Adrenal gland (tissue), 12 donors: ENCODE measurements around the gene ARHGEF11. TPM values are rescaled to one million over a fixed set of nuclear protein-coding genes. Genes with fewer than 3 reads are reported as not detected.

Source experiments
- DNase-seq, 7 donors: peaks; one replicate each; pipeline ENCODE4 v3.0.0-alpha.2; 2019 to 2020
- H3K27ac ChIP-seq, 5 donors: fragments of 200-600 bp; sonication (generic) in 4 of 5; 1 replicate in 3 of 5; 2 replicates in 2 of 5; pipeline versions ENCODE4 v1.5.1 to v1.8.0; 2016 to 2020; ENCODE audit warnings: mild to moderate bottlenecking in 1 of 5
- H3K27me3 ChIP-seq: fragments of 200-600 bp; 2 replicates; pipeline ENCODE4 v1.8.0; 2021
- H3K36me3 ChIP-seq, 2 donors: fragments of 200-600 bp; replicated peaks in 1 of 2; 1 replicate in 1 of 2; 2 replicates in 1 of 2; pipeline versions ENCODE4 v1.5.1 to v1.8.0; 2018 to 2022
- H3K4me1 ChIP-seq, 2 donors: fragments of 200-600 bp; replicated peaks in 1 of 2; 1 replicate in 1 of 2; 2 replicates in 1 of 2; pipeline versions ENCODE4 v1.5.1 to v1.8.0; 2018 to 2021
- H3K4me3 ChIP-seq, 4 donors: fragments of 200-600 bp; sonication (generic) in 3 of 4; one replicate each; pipeline ENCODE4 v1.5.1; 2016 to 2018
- H3K9me3 ChIP-seq, 3 donors: fragments of 200-600 bp; sonication (generic) in 1 of 3; replicated peaks in 1 of 3; 1 replicate in 2 of 3; 2 replicates in 1 of 3; pipeline versions ENCODE4 v1.5.1 to v1.8.0; 2016 to 2021
- POLR2A ChIP-seq, 2 donors: fragments of 450-650 bp; IDR thresholded peaks; one replicate each; pipeline ENCODE4 v1.6.1; 2017; ENCODE audit warnings: antibody characterized with exemption in 2 of 2, mild to moderate bottlenecking in 2 of 2, moderate library complexity in 1 of 2
- WGBS, 4 donors: extraction: QIAGEN DNeasy Blood & Tissue Kit in 2 of 4; methylation state at CpG; one replicate each; pipeline versions ENCODE4 v1.1.5 to v1.1.7; 2013 to 2017; 5-methylcytosine and 5-hydroxymethylcytosine counted together
- intact Hi-C, 2 donors: fragments of 100-400 bp; cut with DNase I; formaldehyde crosslinking; loops; one replicate each; pipeline versions ENCODE4 v1.14.1 to v1.15.0; 2022 to 2023
- polyA plus RNA-seq, 3 donors: library from polyadenylated mRNA; stranded (reverse); fragments of 200-250 nt in 2 of 3; fragments of 350-450 nt in 1 of 3; fragmentation: Illumina TruSeq in 1 of 3; extraction: RNeasy Lipid Tissue Mini Kit (QIAGEN cat#74804) in 1 of 3; gene quantifications; one replicate each; pipeline ENCODE4 v1.2.3, GENCODE V29; 2013 to 2014
- total RNA-seq, 9 donors: library from RNA; depleted of rRNA in 4 of 9; stranded (reverse); fragments of >200 nt in 4 of 9; fragments of 120-200 nt in 1 of 9; fragmentation: NEBNext Ultra II Directional in 1 of 9; extraction: Animal tissue kit (Norgen Biotek cat#: 25700) in 1 of 9; gene quantifications; one replicate each; pipeline versions ENCODE4 v1.1.0 to v1.2.4, GENCODE V29; 2013 to 2023
- TF ChIP-seq, protein P1 (sequence below), 6 experiments: fragments of 450-650 bp in 4 of 6; fragments of 200-600 bp in 2 of 6; sonication (generic) in 1 of 6; IDR thresholded peaks; 1 replicate in 5 of 6; 2 replicates in 1 of 6; pipeline versions ENCODE4 v1.5.1 to v1.8.0; 2016 to 2021; ENCODE audit warnings: antibody characterized with exemption in 6 of 6, mild to moderate bottlenecking in 2 of 6, moderate library complexity in 1 of 6
- donor health status: healthy with polysubstance abuse.
- donor health status: Bipolar disorder and iron deficiency.
- donor health status: DM: yes; HTN: yes; CAD: no.
- donor health status: DM: no; HTN: no; CAD: no.
- donor health status: DM: no; HTN: no; CAD: no.
- donor health status: DM: yes; HTN: yes; CAD: no.

Gene ARHGEF11
- total and polyA plus RNA-seq, 12 donors: 14.2 to 69.2 (median 38.3) TPM

DNA sequence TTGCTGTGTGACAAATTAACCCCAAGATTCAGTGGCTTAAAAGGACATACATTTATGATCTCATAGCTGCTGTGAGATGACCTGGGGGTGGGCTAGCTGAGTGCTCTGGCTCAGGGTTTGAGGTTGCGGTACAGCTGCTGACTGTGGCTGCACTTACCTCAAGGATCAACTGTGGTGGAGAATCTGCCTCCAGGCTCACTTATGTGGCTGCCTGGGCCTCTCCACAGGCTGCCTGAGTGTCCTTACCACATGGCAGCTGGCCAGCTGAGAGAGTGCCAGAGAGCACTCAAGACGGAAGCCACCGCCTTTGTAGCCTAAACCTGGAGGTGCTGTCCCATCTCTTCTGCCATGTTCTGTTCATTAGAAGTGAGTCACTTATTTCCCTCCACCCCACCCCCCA is 119.4 kb downstream of the ARHGEF11 start:
- Histone ChIP-seq H3K27me3 (peaks cover 37% of the 10 kb centered on the region), H3K27ac (no peak overlapping the region), H3K4me1 (peaks cover 0 to 12% of the 10 kb centered on the region in 2 donors), H3K9me3 (no peaks in the 10 kb centered on the region), H3K36me3 (no peaks in the 10 kb centered on the region), H3K4me3 (no peak overlapping the region)
- DNase-seq: peak; percentile 46 to 87 (median 72)
- intact Hi-C loops: loop anchor here in 1 of 2 donors (10.0 kb wide), 1 partner anchor 149 kb away; no protein-coding TSS in a partner anchor
- TF ChIP-seq, protein P1, sequence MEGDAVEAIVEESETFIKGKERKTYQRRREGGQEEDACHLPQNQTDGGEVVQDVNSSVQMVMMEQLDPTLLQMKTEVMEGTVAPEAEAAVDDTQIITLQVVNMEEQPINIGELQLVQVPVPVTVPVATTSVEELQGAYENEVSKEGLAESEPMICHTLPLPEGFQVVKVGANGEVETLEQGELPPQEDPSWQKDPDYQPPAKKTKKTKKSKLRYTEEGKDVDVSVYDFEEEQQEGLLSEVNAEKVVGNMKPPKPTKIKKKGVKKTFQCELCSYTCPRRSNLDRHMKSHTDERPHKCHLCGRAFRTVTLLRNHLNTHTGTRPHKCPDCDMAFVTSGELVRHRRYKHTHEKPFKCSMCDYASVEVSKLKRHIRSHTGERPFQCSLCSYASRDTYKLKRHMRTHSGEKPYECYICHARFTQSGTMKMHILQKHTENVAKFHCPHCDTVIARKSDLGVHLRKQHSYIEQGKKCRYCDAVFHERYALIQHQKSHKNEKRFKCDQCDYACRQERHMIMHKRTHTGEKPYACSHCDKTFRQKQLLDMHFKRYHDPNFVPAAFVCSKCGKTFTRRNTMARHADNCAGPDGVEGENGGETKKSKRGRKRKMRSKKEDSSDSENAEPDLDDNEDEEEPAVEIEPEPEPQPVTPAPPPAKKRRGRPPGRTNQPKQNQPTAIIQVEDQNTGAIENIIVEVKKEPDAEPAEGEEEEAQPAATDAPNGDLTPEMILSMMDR (IDR thresholded peaks at IDR 0.05): no peak
- TF ChIP-seq POLR2A (IDR thresholded peaks at IDR 0.05): no peak
- WGBS, 4 donors: 28 to 32% (median 31%) methylated on average over 3 of the region's 3 CpGs; no CpG with 5 or more reads in 1 of the 4 donors

DNA sequence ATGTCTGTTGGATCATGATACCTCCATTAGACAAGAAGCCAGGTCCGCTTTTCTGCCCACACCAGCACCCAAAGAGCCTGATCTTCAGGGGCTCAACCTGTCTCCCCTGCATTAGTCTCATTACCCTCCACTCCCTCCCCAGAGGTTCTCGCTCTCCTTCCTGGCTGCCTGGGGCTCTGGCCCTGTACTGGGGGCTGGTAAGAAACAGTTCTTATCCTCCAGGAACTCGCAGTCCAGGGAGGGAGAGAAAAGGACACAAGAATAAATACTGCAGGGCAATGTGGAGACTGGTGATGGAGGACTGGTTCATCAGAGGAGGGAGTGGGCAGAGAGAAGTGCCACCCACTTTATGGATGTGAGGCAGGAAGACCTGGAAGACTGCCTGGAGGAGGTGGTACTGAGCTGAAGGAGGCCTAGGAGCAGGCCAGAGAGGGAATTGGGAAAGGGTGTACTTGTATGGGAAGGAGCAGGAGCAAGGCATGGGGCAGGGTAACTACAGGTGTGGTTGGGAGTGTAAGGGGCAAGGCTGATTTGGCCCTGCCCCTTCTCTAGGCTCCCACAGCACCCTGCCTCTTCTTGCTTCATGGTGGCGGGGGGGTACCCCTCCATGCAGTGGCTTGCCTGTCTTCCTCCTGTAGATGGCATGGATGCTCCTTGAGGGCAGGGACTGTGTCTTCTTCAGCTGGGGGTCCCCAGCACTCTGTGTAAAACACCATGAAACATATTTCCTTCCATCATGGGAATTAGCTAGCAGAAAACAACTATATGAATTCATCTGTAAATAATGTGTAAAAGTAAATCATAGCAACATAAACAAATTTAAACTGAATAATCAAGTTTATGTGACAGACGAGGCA is 120.2 kb downstream of the ARHGEF11 start:
- H3K36me3 ChIP-seq: no peaks in the 10 kb centered on the region
- peaks cover 45% of the 10 kb centered on the region for H3K27me3 ChIP-seq
- peaks cover 0 to 12% of the 10 kb centered on the region in 2 donors for H3K4me1 ChIP-seq
- no peak overlapping the region for H3K4me3 ChIP-seq
- WGBS, 4 donors: 71 to 89% (median 81%) methylated on average over 5 of the region's 5 CpGs
- H3K9me3 ChIP-seq: no peaks in the 10 kb centered on the region
- TF ChIP-seq POLR2A (IDR thresholded peaks at IDR 0.05): no peak
- TF ChIP-seq, protein P1 (IDR thresholded peaks at IDR 0.05): no peak
- no peak overlapping the region for H3K27ac ChIP-seq
- DNase-seq: no peak
- intact Hi-C loops: loop anchor here in 1 of 2 donors (10.0 kb wide), 1 partner anchor 149 kb away; no protein-coding TSS in a partner anchor

DNA sequence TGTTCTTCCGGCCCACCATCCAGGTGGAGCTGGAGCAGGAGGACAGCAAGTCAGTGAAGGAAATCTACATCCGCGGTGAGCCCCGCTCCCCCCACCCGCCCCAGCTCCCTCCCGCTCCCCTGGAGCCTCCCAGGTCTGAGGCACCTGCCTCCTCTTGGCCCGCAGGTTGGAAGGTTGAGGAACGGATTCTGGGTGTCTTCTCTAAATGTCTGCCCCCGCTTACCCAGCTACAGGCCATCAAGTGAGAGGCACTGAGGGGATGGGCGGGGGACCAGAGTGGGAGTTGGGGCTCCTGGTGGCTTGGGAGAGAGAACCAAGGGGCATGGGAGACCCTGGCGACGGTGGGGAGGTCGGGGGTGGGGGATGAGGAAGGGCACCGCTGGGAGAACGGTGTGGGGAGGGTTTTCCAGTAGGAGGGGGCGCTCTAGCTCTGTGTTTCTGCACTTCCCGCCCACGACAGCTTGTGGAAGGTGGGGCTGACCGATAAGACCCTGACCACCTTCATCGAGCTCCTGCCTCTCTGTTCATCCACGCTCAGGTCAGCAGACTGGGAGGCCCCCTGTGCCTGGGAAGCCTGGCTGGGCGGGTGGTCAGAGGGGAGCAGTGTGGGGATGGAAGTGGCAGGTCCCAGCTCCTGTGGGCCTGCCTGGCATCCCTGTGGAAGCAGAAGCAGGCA is 120.9 kb downstream of the ARHGEF11 start:
- Histone ChIP-seq H3K4me3 (no peak overlapping the region), H3K27me3 (peaks cover 47% of the 10 kb centered on the region), H3K27ac (no peak overlapping the region), H3K36me3 (no peaks in the 10 kb centered on the region), H3K9me3 (no peaks in the 10 kb centered on the region), H3K4me1 (peaks cover 0 to 12% of the 10 kb centered on the region in 2 donors)
- TF ChIP-seq, protein P1 (IDR thresholded peaks at IDR 0.05): no peak
- no peak for TF ChIP-seq POLR2A (IDR thresholded peaks at IDR 0.05)
- intact Hi-C loops: loop anchor here in 1 of 2 donors (10.0 kb wide), 1 partner anchor 150 kb away; no protein-coding TSS in a partner anchor
- WGBS, 4 donors: 38 to 60% (median 49%) methylated on average over 20 to 22 of the region's 22 CpGs
- DNase-seq: no peak
